Natural killer cell (primary cell): ENCODE measurements around the gene TFAP2A. TPM values are rescaled to one million over a fixed set of nuclear protein-coding genes. Genes with fewer than 3 reads are reported as not detected.

Experiments used
- ATAC-seq, 3 donors: fragments of 150-1000 bp in 2 of 3; fragments of 200-7000 bp in 1 of 3; cut with Tn5 transposase; 1 replicate in 1 of 3; 2 replicates in 2 of 3; pipeline ENCODE4 v1.10.0; 2021; ENCODE audit warnings: mild to moderate bottlenecking in 2 of 3, moderate library complexity in 2 of 3
- DNase-seq, 2 donors: peaks; one replicate each; pipeline versions ENCODE4 v3.0.0 to v3.0.0-alpha.2; 2013 to 2021; ENCODE audit warnings: mixed read lengths in 1 of 2
- H3K27ac ChIP-seq: one replicate; pipeline ENCODE4 v1.5.1; 2013; ENCODE audit warnings: mild to moderate bottlenecking, low read length
- H3K27me3 ChIP-seq: one replicate; pipeline ENCODE4 v1.6.1; 2013; ENCODE audit warnings: low read length; ENCODE audit not compliant: control insufficient read depth, insufficient read depth
- H3K36me3 ChIP-seq: one replicate; pipeline ENCODE4 v1.6.1; 2013; ENCODE audit warnings: low read length; ENCODE audit not compliant: control insufficient read depth, insufficient read depth
- H3K4me1 ChIP-seq: one replicate; pipeline ENCODE4 v1.6.1; 2013; ENCODE audit warnings: low read length; ENCODE audit not compliant: control insufficient read depth, insufficient read depth
- H3K4me3 ChIP-seq: one replicate; pipeline ENCODE4 v1.5.1; 2013; ENCODE audit warnings: low read length
- H3K9me3 ChIP-seq: one replicate; pipeline ENCODE4 v1.6.1; 2013; ENCODE audit warnings: low read length; ENCODE audit not compliant: control insufficient read depth, insufficient read depth
- H3K27ac Mint-ChIP-seq, 2 donors: one replicate each; pipeline ENCODE4 v1.8.0; 2022; ENCODE audit warnings: mild to moderate bottlenecking in 2 of 2, mixed read lengths in 2 of 2, moderate library complexity in 1 of 2
- H3K27me3 Mint-ChIP-seq, 2 donors: one replicate each; pipeline ENCODE4 v1.8.0; 2022; ENCODE audit warnings: low read depth in 2 of 2, mixed read lengths in 2 of 2
- H3K36me3 Mint-ChIP-seq: one replicate; pipeline ENCODE4 v1.8.0; 2022; ENCODE audit warnings: mixed read lengths
- H3K4me1 Mint-ChIP-seq, 2 donors: one replicate each; pipeline ENCODE4 v1.8.0; 2022; ENCODE audit warnings: mixed read lengths in 2 of 2
- H3K4me3 Mint-ChIP-seq: one replicate; pipeline ENCODE4 v1.8.0; 2022; ENCODE audit warnings: mild to moderate bottlenecking, moderate library complexity, mixed read lengths
- H3K9me3 Mint-ChIP-seq, 2 donors: one replicate each; pipeline ENCODE4 v1.8.0; 2022; ENCODE audit warnings: mixed read lengths in 2 of 2
- CTCF ChIP-seq: fragments of 200-600 bp; IDR thresholded peaks from one replicate; pipeline ENCODE4 v1.8.0; 2022; ENCODE audit warnings: antibody characterized with exemption
- WGBS: methylation state at CpG from one replicate; pipeline ENCODE4 v1.1.7; 2013; ENCODE audit warnings: missing lambda C conversion rate; ENCODE audit not compliant: insufficient coverage; 5-methylcytosine and 5-hydroxymethylcytosine counted together
- intact Hi-C: fragments of 100-400 bp; cut with micrococcal nuclease; formaldehyde crosslinking; loops from one replicate; pipeline ENCODE4 v1.14.2; 2022
- total RNA-seq, 4 donors: library from RNA; stranded (reverse); fragments of 120-200 nt in 1 of 4; gene quantifications; one replicate each; pipeline versions ENCODE4 v1.2.3 to v1.2.4, GENCODE V29; 2013 to 2022

The TFAP2A gene
- total RNA-seq, 3 donors from 2014 or later (not counting 1 experiment from before 2014, with no cell fraction given): not detected

GRCh38 chr6:10429638-10430427, 15.0 kb upstream of the TFAP2A start:
- ATAC-seq: peak in 1 of 3 donors; percentile 28
- H3K4me3 Mint-ChIP-seq: no peak overlapping the region
- no peaks in the 10 kb centered on the region for H3K36me3 ChIP-seq
- 25% methylated on average over 11 of the region's 12 CpGs for WGBS
- H3K9me3 Mint-ChIP-seq: no peaks in the 10 kb centered on the region
- intact Hi-C loops: loop anchor here (5.0 kb wide), 1 partner anchor 1448 kb away; no protein-coding TSS in a partner anchor
- H3K27me3 ChIP-seq: peaks cover 26% of the 10 kb centered on the region
- H3K36me3 Mint-ChIP-seq: no peaks in the 10 kb centered on the region
- TF ChIP-seq CTCF: peak; percentile 17
- DNase-seq: peak in 1 of 2 donors; percentile 43
- H3K4me1 Mint-ChIP-seq: peaks cover 0 to 4% of the 10 kb centered on the region in 2 donors
- H3K27me3 Mint-ChIP-seq: peaks cover 31 to 39% of the 10 kb centered on the region in 2 donors
- no peak overlapping the region for H3K27ac Mint-ChIP-seq
- peaks cover 11% of the 10 kb centered on the region for H3K4me1 ChIP-seq
- no peaks in the 10 kb centered on the region for H3K9me3 ChIP-seq
- no peak overlapping the region for H3K27ac ChIP-seq
- no peak overlapping the region for H3K4me3 ChIP-seq

- intact Hi-C loops: no loop called here
- peaks cover 11% of the 10 kb centered on the region for H3K4me1 ChIP-seq
- peaks cover 41 to 62% of the 10 kb centered on the region in 2 donors for H3K27me3 Mint-ChIP-seq
- H3K27ac Mint-ChIP-seq: no peak overlapping the region
- no peak for TF ChIP-seq CTCF
- H3K9me3 ChIP-seq: no peaks in the 10 kb centered on the region
- peaks cover 7% of the 10 kb centered on the region for H3K36me3 Mint-ChIP-seq
- ATAC-seq: no peak
- no peaks in the 10 kb centered on the region for H3K36me3 ChIP-seq
- WGBS: 5% methylated on average over 6 of the region's 6 CpGs
- peaks cover 55% of the 10 kb centered on the region for H3K27me3 ChIP-seq
- no peak for DNase-seq
- no peak overlapping the region for H3K27ac ChIP-seq
- H3K4me3 ChIP-seq: no peak overlapping the region
- H3K9me3 Mint-ChIP-seq: no peaks in the 10 kb centered on the region
- H3K4me3 Mint-ChIP-seq: peak overlapping the region; percentile 62
- H3K4me1 Mint-ChIP-seq: peaks cover 0 to 4% of the 10 kb centered on the region in 2 donors
Observed at GRCh38 chr6:10426781-10427279, 12.0 kb upstream of the TFAP2A start.

DNA sequence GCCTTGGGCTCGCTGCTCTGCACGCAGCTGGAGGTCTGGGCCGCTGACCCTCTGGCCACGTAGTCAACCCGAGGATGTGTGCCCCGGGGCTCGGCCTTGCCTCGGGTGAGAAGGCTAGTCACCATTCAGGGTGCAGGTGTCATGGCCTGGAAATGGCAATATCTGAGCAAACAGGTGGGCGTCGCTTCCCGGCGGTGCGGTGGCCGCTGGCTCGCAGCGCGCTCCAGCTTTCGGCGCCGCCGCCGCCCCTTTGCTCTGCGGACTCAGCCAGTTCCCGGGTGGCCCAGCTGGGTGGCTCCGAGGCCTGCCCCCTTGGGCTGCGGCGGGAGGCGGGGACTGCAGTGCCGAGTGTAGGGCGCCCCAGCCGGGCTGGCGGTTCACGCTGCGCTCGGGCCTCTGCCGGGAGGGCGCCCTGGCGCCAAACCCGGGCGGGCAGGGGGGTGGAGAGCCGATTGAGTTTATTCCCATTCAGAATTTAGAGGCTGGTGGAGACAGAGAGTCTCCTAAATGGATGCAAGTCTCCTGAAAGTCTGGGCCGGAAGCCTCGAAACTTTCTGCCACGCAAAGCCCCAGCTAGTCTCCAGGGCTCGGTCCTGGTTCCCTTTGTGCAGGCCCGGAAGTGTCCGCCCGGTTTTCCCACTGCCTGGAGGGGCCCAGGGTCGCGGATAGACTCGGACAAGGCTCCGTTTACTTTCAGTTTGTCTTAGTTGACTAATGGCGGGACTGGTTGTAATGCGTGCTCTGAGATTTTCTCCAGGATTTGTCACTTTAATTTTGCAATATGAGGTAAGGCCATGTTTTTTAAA, 11.3 kb upstream of the TFAP2A start:
- H3K4me3 Mint-ChIP-seq: peak overlapping the region; percentile 62
- Histone ChIP-seq H3K9me3 (no peaks in the 10 kb centered on the region), H3K27ac (no peak overlapping the region), H3K27me3 (peaks cover 59% of the 10 kb centered on the region), H3K4me3 (no peak overlapping the region), H3K36me3 (no peaks in the 10 kb centered on the region), H3K4me1 (peaks cover 11% of the 10 kb centered on the region)
- no peak overlapping the region for H3K27ac Mint-ChIP-seq
- DNase-seq (no peak), ATAC-seq (peak in 2 of 3 donors; percentile 48 to 52)
- WGBS: 4% methylated on average over 54 of the region's 54 CpGs
- peaks cover 7% of the 10 kb centered on the region for H3K36me3 Mint-ChIP-seq
- intact Hi-C loops: no loop called here
- peaks cover 0 to 4% of the 10 kb centered on the region in 2 donors for H3K4me1 Mint-ChIP-seq
- H3K9me3 Mint-ChIP-seq: no peaks in the 10 kb centered on the region
- TF ChIP-seq CTCF: no peak
- peaks cover 47 to 63% of the 10 kb centered on the region in 2 donors for H3K27me3 Mint-ChIP-seq
